Ureter (tissue), 1 donor: ENCODE results near the gene MN1. TPM values are rescaled to one million over a fixed set of nuclear protein-coding genes. Genes with fewer than 3 reads are reported as not detected.

Experiments
- DNase-seq: peaks from one replicate; pipeline ENCODE4 v3.0.0-alpha.2; 2020; ENCODE audit warnings: low spot score
- total RNA-seq: library from RNA; stranded (reverse); gene quantifications from one replicate; pipeline ENCODE4 v1.2.4, GENCODE V29; 2023
- donor health status: DM: yes; HTN: yes; CAD: no.

MN1 gene
- total RNA-seq, 1 donor from 2014 or later: 3.3 TPM

GRCh38 chr22:27716074-27716473, 85.5 kb downstream of the MN1 start:
- no peak for DNase-seq

- DNase-seq: no peak
These were observed 86.5 kb downstream of the MN1 start for GRCh38 chr22:27715106-27715505.

GRCh38 chr22:27714068-27714467, 87.5 kb downstream of the MN1 start:
- no peak for DNase-seq

GRCh38 chr22:27713461-27713860, 88.1 kb downstream of the MN1 start:
- no peak for DNase-seq

GRCh38 chr22:27711756-27712155, 89.8 kb downstream of the MN1 start:
- no peak for DNase-seq

- no peak for DNase-seq
These were observed 90.5 kb downstream of the MN1 start for GRCh38 chr22:27711012-27711411.

GRCh38 chr22:27709919-27710675, 91.5 kb downstream of the MN1 start:
- DNase-seq: no peak

- no peak for DNase-seq
These were observed 95.1 kb downstream of the MN1 start for GRCh38 chr22:27706489-27706888.

- no peak for DNase-seq
These were observed 96.0 kb downstream of the MN1 start for GRCh38 chr22:27705408-27706080.

GRCh38 chr22:27704581-27704980, 97.0 kb downstream of the MN1 start:
- no peak for DNase-seq

GRCh38 chr22:27699383-27700019, 102.1 kb downstream of the MN1 start:
- no peak for DNase-seq

GRCh38 chr22:27698813-27699212, 102.7 kb downstream of the MN1 start:
- DNase-seq: no peak

Other genes starting within 250 kb of the MN1 start
- gene PITPNB, start 117.5 kb upstream of the MN1 start, total RNA-seq: 93.7 TPM